Activated CD4-positive, CD25-positive, alpha-beta regulatory T cell treated with anti-CD3 and anti-CD28 coated beads, Interleukin-2, amount 50 U/mL, for 24 hours (primary cell): ENCODE data around the gene HECTD4.
"Not testable (repeated sequence)": the region's sequence is repeated elsewhere in the genome, so short reads cannot be mapped to it uniquely, and the experiment has no call there.

Experiments used
- ATAC-seq, 2 donors: fragments of 150-1000 bp; cut with Tn5 transposase; one replicate each; pipeline ENCODE4 v1.10.0; 2021; ENCODE audit warnings: mild to moderate bottlenecking in 1 of 2, moderate library complexity in 1 of 2

Gene HECTD4

DNA sequence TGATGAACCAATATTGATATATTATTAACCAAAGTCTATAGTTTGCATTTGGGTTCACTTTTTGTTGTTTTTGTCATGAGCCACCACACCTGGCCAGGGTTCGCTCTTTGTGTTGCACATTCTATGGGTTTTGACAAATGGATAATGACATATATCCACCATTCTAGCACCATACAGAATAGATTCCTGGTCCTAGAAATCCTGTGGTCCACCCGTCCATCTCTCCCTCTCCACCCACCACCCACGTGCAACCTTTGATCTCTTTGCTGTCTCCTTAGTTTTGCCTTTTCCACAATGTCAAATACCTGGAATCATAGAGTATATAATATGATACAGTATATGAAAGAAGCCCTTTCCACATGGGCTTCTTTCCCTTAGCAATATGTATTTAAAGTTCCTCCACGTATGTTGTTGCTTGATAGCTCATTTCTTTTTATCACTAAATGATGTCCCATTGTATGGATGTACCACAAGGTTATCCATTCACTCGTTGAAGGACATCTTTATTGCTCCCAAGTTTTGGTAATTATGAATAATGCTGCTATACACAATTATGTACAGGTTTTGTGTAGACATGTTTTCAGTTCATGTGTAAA lies 19.8 kb upstream of the HECTD4 start:
- peak in 1 of 2 donors; percentile 19 for ATAC-seq

DNA sequence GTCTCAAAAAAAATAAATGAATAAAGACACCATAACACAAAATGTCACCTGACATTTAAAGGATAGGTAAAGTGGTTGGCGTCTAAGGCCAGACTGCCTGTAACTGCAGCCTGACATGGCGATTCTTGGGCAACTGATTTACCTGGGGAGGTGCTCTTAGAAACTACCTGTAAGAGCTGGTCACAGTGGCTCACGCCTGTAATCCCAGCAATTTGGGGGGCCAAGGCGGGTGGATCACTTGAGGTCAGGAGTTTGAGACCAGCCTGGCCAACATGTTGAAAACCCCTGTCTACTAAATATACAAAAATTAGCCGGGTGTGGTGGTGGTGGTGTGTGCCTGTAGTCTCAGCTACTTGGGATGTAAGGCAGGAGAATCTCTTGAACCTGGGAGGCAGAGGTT lies 18.8 kb upstream of the HECTD4 start:
- no peak for ATAC-seq

DNA sequence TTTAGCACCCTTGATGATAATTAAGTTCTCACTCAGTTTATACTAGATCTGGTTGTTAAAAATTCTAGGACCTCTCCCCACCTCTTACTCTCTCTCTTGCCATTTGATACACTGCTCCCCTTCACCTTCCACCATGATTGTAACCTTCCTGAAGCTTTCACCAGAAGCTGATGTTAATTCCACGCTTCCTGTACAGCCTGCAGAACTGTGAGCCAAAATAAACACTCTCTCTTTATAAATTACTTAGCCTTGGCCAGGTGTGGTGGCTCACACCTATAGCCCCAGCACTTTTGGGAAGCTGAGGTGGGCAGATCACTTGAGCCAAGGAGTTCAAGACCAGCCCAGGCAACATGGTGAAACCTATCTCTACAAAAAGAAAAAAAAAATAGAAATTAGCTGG lies 11.1 kb upstream of the HECTD4 start:
- ATAC-seq: no peak

DNA sequence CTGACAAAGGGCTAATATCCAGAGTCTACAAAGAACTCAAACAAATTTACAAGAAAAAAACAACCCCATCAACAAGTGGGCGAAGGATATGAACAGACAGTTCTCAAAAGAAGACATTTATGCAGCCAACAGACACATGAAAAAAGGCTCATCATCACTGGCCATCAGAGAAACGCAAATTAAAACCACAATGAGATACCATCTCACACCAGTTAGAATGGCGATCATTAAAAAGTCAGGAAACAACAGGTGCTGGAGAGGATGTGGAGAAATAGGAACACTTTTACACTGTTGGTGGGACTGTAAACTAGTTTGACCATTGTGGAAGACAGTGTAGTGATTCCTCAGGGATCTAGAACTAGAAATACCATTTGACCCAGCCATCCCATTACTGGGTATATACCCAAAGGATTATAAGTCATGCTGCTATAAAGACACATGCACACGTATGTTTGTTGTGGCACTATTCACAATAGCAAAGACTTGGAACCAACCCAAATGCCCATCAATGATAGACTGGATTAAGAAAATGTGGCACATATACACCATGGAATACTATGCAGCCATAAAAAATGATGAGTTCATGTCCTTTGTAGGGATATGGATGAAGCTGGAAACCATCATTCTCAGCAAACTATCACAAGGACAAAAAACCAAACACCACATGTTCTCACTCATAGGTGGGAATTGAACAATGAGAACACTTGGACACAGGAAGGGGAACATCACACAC lies 7.9 kb upstream of the HECTD4 start:
- not testable (repeated sequence) for ATAC-seq

DNA sequence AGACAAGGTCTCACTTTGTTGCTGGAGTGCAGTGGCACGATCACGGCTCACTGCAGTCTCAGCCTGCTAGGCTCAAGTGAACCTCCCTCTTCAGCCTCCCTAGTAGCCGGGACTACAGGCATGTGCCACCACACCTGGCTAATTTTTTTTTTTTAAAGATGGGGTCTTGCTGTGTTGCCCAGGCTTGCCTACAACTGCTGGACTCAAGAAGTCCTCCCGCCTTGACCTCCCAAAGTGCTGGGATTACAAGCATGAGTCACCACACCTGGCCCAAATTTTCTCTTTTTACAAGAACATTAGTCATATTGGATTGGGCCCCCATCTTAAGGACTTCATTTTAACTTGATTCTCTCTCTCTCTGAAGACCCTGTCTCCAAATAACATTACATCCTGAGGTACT lies 7.0 kb upstream of the HECTD4 start:
- no peak for ATAC-seq

DNA sequence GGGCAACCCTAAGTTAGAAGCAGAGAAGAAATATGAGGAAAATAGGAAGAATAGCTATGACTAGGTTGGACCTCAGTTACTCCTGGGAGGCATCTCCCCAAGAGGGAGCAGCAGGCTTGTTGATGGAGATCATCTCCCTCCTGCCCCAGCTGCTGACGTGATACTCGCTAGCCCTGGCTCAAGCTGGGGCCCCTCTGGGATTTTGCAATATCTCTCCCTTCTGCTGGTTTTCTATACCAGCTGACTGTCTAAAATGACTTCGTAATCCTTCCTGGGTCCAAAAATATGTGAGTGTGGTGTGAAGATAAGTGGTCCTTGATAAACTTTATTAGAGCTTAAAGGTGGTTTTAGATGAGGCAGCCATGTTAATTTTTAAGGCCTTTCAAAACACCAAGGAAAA lies 4.5 kb upstream of the HECTD4 start:
- no peak for ATAC-seq

DNA sequence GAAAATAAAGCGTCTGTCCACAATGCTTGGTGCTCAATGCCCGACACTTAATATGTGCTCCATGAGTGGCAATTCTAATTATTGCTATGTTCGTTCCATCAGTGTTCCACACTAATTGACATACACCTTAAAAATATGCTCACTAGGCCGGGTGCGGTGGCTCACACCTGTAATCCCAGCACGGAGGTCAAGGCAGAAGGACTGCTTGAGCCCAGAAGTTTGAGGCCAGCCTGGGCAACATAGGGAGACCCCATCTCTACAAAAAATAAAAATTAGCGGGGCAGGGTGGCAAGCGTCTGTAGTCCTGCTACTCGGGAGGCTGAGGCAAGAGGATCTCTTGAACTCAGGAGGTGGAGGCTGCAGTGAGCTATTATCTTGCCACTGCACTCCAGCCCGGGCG lies 635 bp upstream of the HECTD4 start:
- ATAC-seq: no peak

DNA sequence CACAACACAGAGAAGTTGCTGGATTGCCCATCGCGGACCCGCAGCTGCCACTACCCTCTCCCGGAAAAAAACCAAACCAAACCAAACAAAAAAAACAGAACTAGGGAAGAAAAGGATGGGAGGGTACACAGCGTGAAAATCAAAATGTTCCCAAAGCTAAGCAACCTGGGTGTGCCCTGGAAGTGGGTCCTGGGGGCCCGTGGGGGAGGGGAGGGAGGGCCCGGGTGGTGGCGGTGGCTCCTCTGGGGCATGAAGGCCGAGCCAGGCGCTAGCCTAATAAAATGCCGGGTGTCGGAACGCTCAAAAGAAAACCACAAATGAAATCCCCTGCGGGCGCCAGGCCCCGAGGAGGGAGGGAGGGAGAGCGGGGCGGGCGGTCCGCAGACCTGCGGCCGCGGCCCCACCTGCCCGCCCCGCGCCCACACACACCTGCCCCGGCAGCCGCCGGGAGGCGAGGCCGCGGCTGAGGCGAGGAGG lies 787 bp downstream of the HECTD4 start:
- ATAC-seq: peak; percentile 23 to 34

DNA sequence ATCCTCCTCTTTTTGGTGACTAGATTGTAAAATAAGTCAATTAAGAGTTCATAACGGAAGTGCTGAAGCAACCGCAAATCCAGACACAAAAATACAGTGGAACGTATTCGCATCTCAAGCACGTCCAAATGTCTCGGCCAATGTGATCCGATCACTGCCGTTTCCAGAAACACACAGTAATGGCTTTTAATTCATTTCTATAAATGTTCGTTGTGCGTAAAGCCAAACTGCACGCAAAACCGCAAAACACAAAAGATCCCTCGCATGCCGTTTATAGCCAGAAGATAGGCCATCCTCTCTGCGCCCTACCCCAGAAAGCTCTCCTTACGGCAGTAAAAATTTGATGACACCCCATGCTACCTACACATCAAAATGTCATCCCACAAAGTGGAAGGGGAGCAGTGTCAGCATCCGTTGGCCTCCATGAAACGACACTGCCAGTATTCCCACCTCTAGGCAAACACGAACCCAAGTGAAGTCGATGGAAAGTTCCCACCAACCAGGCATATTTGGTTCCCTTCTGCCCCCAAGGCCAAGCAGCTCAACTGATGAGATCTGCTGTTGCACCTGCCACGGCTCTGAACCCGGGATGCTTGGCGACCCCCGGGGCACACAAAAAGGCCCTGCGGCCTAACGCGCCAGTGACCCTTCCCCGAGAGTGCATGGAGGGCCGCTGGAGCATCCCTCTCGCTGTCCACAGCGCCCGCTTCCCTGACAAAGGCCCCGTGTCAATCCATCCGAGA lies 1.4 kb downstream of the HECTD4 start:
- no peak for ATAC-seq

DNA sequence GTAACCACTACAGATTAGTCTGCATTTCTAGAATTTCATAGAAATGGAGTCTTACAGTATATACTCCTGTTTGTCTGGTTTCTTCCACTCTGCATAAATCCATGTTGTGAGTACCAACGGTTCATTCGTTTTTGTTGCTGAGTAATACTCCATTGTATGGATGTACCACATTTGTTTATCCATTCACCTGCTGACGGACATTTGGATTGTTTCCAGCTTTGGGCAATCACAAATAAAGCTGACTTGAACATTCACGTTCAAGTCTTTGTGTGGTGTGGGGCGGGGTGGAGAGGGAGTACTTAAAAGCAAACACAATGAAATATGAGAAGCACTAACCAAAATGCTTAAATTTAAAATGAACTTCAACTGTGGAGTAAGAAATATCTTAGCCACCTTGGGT lies 7.1 kb downstream of the HECTD4 start:
- ATAC-seq: no peak

DNA sequence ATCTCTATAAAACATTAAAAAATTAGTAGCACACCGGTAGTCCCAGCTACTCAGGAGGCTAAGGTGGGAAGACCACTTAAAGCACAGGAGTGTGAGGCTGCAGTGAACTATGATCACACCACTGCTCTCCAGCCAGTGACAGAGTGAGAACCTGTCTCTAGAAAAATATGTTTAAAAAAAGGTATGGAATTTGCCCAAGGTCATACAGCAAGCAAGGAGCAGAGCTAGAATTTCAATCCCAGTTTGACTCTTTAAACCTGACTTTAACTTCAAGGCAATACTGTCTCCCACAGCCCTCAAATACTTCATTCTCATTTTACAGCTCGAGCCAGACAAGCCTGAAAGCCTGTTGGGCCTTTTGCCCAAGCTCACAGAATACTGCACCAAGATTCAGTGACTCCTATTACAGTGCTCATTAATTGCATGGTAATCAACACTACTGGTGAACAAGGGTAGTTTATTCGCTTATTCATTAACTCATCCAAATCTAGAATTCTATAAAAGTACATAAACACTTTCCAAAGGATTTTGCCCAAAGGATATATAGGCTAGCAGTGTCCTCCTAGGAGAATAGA lies 8.0 kb downstream of the HECTD4 start:
- no peak for ATAC-seq

DNA sequence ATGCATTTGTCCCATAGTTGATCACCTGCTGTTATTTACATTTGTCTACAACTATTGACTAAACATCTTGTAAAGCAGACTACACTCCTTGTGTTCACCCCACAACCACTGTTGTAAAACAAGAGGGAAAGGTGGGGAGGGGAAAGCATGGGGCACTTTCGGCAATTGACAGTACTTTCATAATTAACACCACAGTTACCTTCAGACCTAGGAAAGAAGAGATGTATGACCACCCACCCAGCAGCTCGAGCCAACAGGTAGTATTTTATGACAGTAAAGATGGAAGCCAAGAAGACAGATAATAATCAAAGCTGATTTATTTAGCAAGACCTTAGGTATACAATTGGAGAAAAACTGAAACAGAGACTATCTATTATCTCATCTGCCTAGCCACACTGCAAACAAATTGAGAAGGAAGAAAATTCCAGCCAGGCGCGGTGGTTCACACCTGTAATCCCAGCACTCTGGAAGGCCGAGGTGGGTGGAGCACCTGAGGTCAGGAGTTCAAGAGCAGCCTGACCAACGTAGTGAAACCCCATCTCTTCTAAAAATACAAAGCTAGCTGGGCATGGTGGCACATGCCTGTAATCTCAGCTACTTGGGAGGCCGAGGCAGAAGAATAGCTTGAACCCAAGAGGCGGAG lies 11.2 kb downstream of the HECTD4 start:
- no peak for ATAC-seq

DNA sequence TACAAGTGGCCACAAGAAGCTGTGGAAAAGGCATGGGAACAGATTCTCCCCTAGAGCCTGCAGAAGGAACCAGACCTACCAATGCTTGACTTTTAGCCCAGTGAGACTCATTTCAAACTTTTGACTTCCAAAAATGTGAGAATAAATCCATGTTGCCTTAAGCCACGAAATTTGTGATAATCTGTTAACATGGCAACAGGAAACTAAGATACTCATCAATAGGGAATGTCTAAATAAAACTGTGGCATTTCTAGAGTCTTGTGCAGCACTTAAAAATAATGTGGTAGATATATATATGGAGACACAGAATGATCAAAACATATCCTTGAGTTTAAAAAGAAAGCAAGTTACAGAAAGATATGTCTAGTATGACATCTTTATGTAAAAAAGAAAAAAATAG lies 12.0 kb downstream of the HECTD4 start:
- no peak for ATAC-seq

DNA sequence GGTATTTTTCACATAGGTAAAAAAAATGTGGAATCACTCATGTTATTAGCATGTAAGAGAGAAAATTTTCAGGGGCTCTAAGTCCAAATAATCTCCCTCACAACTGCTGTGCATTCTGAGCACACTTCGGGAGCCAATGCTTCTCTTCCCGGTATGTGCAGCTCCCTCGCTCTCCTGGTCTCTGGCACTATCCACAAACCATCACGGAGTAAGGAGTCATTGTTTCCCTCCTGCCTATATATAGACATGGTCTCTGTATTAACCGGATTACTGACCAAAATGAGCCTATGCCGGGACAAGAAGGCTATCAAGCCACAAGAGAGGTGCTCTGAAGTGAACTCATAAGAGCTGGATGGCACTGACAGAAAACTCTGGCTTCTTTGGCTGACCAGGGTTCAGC lies 13.4 kb downstream of the HECTD4 start:
- ATAC-seq: no peak

DNA sequence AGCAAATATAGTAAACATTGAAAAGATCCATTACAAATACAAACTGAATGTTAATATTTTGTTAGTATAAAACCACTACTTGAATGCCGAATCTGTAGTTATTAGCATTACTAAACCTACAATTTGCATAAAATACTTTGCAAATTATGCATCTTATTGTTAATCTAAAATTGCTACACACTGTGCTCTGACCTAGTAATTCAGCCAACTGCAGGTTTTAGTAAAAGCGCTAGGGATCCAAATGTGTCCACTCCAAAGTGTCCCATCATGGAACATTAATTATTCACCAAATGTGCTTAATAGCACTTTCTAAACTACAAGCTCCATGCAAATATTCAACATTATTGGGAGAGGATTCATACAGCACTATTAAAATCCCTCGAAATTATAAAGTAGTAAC lies 14.3 kb downstream of the HECTD4 start:
- ATAC-seq: no peak

DNA sequence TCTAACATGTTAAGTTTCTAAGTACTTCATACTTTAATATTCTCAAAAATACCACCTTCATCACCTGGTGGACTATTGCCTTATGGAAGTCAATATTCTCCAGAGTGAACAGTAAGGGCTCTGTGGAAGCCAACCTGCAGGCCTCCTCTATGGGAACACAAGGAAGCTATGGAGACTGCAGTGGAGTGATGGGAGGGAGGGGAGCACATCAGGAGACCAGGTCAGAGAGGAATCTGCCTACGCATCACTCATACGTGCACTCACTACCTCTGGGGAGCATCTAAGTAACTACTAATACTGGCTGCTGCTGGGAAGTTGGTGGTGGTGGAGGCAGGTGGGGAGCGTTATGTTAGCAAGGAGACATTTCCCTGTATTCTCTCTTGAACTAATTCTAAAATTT lies 19.9 kb downstream of the HECTD4 start:
- no peak for ATAC-seq

DNA sequence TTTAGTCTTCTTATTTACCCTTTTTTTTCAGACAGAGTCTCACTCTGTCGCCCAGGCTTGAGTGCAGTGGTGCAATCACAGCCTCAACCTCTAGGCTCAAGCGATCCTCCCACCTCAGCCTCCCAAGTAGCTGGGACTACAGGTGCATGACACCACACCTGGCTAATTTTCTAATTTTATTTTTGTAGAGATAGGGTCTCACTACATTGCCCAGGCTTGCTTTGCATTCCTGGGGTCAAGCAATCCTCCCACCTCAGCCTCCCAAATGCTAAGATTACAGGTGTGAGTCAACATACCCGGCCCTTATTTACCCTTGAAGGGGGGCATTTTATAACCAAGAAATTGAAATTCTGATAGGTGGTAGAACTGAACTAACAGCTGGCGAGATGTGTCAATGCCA lies 21.0 kb downstream of the HECTD4 start:
- no peak for ATAC-seq

DNA sequence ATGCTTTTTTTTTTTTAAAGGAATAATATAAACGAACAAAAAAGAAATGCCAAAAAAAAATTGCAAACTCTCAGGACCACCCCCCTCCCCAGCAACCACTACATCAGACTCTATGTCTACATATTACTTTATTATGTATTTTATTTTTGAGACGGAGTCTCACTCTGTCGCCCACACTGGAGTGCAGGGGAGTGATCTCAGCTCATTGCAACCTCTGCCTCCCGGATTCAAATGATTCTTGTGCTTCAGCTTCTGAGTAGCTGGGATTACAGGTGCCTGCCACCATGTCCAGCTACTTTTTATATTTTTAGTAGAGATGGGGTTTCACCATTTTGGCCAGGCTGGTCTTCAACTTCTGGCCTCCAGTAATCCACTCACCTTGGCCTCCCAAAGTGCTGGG lies 22.9 kb downstream of the HECTD4 start:
- no peak for ATAC-seq

DNA sequence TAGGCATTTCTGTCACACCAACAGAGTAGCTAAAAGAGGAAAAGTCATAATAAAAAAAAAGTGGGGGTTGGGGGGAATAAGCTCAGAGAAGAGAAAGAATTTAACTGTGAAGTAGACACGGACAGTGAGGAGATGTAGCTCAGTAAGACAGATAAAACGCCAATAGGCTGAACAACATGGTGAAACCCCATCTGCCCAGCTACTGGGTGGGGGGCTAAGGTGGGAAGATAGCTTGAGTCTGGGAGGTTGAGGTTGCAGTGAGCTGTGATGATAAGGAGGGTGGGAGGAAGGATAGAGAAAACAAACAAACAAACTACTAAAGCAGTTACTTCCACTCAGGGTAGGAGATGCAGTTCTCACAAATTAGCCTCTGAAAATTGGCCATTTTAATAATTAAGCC lies 25.0 kb downstream of the HECTD4 start:
- no peak for ATAC-seq

DNA sequence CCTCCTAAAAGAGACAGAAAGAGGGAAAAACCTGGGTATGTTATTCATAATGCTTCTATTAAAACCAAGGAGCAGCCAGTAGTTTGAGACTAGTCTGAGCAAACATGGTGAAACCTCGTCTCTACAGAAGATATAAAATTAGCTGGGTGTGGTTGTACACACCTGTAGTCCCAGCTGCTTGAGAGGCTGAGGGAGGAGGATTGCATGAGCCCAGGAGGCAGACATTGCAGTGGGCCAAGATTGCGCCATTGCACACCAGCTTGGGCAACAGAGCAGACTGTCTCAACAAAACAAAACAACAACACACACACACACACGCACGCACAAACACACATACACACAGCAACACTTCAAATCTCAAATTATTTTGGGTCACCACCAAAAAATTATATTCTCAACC lies 27.8 kb downstream of the HECTD4 start:
- no peak for ATAC-seq

DNA sequence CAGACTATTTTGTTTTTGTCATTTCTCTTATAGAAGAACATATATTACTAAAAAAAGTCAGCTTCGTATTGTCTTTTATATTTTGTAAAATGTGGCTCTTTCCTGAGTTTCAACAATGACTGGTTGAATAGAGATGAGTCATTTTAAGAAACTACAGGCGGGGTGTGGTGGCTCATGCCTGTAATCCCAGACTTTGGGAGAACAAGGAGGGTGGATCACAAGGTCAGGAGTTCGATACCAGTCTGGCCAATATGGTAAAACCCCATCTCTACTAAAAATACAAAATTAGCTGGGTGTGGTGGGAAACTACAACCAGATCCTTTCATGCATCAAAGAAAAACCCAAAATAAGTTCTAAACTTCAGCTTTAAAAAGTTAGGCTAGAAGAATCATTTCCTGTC lies 28.8 kb downstream of the HECTD4 start:
- ATAC-seq: no peak

DNA sequence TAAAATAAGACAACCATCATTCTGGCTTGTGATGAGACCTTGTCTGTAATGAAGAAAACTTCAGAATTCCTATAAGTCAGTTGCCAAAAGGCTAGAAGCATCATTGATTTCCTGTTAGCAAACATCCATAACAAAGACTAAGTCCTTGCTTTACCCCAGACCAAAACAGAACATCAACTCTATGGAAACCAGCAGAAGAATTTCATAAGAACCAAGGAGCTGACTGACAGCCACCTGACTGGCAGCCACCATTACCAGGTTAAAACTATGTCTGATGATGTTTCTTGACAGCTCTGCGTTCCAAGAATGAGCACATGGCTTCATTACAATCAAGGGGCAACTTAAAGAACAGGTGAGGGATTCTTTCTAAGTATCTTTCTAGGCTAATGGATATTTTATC lies 29.3 kb downstream of the HECTD4 start:
- ATAC-seq: no peak
